ENCODE data around the gene DCUN1D3.

DCUN1D3 gene

DNA sequence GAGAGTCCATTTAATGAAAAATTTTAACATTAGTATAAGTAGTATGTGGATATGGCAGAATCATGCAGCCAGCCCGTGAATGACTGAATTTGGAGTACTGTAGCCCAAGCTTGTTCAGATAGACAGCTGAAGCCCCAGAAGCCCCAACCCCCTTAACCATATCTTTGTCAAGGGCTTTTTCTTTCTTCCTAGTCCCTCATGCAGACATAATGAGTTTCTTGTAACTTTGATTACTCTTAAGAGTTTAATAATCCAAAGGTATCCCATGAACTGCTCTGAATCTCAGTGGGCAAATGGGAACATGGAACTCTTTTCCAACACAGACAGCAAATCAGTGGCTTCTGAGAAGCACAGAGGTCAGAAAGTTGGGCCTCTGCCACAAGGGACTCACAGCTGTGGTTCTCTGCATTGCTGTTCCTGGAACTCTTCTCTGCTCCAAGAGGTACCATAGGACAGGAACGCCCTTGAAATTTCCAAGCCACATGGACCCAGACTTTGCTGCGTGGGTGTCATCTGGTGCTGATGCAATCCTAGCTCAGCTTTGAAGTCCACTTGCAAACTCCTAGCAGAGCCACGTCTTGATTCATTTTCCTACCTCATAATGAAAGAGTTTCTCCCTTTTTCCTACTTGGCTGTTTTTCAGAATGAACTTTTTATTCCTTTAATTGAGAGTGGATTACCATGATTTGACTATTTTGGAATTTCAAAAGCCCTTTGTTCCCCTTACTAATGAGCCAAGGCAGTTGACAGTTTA lies 18.5 kb upstream of the DCUN1D3 start:
- DNase-seq (ENCODE audit: low spot score) = peak; percentile 65

DNA sequence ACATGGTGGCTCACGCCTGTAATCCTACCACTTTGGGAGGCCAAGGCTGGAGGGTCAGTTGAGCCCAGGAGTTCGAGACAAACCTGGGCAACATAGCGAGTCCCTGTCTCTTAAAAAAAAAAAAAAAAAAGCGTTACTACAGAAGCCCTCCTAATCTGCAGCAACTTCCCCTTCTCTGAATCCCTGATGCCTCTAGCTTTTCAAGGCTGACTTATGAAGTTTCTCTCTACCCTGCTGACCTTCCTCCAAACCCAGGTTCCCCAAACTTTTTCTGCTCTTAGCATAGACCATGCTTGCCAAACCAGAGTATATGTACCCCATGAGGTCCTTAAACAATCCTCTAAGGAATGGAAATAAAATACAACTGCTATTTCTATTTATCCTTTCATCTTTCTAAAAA lies 16.8 kb upstream of the DCUN1D3 start:
- DNase-seq (ENCODE audit: low spot score) = no peak

DNA sequence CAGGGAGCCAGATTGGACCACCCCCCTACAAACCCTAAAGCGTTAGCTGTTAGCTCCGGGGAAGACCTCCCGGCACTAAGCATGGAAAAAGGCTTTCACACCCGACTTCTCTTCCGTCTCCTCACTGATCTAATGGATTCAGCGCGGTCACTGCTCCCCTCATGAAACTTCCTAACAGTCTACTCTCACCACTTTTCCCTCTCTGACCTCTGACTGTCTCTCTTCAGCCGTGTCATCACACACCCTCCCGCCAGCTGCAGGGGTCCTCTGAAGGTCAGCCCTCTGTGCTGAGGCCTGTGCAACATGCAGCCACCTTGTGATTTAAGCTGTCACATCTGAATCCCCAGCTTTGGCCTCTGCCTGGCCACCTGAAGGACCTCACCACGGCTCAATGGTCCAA lies 16.1 kb upstream of the DCUN1D3 start:
- no peak for DNase-seq (ENCODE audit: low spot score)

DNA sequence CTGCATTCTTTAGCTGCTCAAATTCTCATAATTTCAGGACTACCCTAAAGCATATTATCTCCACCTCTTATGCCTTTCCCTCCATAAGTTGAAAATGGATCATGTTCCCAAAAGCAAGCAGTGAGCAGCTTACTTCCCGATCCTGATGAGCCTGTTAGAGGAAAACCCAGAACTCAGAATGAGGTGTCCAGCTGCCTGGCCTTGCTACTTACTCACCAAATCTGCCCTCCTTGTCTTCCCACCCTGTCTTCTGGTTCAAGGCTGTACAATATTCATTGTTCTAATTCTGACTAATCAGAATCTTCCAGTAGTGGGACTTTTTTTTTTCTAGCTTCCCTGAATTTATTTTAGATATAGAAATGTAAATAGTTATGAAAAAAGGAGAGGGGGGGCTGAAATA lies 11.2 kb upstream of the DCUN1D3 start:
- no peak for DNase-seq (ENCODE audit: low spot score)

DNA sequence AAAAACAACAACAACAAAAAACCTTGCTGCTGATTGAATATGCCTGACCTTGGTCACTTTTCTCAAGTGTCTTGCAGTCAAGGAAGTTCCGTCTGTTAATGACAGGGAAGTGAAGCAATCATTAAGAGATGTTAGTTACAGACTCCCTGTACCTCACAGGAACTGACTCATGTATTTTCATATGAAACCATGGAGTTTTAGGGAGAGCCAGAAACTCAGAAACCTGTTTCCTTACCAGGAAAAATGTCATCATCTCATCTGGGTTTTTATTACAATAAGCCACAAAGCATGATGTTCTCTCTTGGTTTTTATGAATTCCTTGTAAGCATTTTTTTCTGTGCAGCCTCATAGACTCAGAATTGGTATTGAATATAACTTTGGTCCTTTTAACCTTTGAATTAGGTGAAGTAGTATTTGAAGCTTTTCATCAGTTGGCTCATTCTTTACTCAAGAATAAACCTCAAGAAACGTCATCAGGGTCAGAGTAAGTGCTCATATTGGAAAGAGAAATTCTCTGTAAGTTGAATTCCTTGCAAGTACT lies 10.7 kb upstream of the DCUN1D3 start:
- DNase-seq (ENCODE audit: low spot score) = peak; percentile 68

DNA sequence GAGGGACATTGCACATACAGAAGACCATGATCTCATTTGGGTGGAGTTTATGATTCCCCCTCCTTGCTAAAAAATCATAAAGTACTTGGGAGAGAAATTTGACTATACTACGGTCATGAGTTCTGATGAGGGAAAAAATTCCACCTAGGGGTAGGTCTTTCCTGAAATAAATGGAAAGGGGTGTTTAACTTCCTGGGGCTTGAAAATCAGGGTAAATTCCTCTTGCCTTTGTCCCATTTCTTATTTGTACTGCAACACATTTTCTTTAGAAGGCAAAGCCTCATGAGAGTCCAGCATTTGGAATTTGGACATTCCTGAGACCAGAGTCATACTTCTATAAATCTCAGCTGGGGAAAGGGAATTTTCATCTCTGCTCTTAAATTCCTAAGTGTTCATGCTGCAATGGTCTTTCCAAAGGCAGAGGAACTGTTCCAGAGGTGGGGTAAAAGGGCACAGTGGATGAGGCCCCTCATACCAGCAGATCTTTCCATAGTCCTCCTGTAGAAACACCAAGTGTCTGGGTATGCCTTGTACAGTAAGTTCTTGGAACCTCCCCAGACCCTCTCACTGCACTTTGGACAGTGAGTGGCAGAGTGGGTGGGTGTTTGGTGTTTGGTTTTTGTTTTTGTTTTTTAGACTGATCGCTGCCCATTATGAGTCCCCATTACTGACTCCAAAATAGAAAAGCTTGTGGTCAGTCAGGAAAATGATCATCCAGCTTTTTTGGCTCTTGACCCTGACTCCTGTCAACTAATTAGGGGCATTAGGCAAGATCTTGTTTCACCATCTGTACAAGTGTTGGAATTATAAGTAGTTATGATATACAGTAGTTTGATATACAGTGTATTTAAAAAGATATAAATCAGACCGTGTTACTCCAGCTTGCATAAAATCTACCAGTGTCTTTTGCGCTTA lies 6.4 kb upstream of the DCUN1D3 start:
- peak; percentile 72 for DNase-seq (ENCODE audit: low spot score)

DNA sequence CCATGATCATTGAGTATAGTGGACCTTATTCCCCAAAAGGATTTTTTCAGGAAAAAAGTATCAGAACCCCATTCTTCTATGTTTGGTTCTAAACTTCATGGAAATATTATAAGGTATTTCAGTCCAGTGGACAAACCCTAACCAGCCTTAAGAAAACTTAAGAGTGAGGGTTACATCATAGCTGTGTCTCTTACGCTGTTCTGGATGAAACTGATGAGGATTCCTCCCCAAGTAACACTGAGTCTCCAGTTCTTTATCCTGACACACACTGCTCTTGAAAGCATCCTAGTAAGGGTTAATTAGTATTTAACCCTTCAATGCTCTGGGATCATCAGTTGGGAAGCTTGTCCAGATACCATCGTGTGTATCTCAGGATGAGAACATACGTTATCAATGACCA lies 5.4 kb upstream of the DCUN1D3 start:
- DNase-seq (ENCODE audit: low spot score) = no peak

DNA sequence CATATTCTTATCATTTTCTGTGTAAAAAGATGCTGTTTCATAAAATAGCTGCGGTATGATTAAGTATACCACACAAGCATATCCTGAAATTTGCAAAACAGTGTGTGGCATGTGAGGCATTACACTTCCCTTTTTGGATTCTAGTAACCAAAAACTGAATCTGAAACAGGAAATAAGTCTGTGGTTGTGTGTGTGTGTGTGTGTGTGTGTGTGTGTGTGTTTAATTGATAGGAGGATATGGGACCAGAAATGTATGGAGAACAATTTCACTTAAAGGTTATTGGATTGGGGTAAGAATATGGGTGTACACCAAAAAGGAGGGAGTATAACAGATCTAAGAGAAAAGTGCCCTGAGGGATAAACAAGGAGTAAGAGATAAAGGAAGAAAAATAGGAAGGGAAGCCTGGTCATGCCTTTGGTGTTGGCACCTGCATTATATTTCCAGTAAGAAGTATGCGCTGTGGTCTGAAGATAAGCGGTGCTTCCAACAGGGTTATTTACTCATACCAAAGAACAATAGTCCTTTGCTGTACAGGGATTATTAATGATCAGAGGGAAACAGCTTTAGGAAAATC lies 4.4 kb upstream of the DCUN1D3 start:
- DNase-seq (ENCODE audit: low spot score) = peak; percentile 24

DNA sequence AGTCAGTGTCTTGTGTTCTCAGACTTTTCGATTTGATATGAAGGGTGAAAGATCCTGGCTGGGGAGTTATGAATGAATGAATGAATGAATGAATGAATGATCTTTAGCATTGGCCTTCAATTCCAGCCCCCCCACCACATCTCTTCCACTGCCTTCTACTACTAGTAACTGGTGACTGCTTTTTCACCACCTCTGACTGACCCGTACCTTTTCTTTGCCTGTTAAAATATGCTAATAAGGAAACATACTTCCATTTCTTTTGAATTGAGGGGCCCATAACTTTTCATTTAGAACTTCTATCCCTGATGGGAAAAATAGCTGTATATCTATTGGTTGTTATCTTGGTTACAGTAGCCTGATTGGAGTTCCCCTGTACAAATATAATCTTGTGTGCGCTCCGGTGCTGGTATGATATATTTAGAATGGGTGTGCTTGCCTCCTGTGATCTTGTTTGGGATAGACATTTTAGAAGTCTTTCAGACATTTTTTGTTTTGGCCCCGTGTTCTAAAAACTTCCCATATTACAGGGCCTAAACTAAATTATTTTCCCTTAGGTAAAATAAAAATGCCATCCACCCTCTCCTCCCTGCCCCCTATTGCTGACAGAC lies 3.8 kb upstream of the DCUN1D3 start:
- no peak for DNase-seq (ENCODE audit: low spot score)

DNA sequence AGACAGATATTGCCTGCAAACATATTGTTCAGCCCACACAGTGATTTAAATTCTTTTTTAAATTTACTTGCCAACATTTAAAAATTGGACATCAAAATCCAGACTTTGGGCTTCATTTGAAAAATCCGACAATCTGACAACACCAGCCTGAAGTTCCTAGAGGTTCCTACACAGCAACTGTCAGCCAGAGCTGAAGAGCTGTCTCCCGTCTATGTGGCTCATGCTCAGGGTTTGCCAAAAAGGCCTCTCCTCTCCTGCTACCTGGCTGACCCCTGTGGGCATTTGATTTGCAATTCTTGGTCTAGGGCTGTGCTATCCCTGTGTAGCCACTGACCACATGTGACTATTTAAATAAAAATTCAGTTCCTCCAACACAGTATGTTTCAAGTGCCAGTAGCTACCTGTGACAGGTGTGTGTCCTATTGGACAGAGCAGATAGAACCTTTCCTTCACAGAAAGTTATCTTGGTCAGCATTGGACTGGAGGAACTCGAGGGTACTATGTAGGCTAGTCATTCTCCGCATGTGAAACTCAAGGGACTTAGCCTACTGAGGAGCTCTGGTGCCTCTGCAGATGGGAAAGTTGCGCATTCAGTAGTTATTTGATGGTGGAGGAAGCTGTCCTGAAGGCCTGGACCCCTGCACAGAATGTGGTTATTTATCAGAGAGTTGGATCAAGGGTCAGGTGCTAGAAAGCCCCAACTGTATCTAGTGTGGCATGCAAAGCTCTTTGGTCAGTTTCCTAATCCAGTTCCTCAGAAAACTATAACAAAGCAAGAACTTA lies 3.1 kb upstream of the DCUN1D3 start:
- DNase-seq (ENCODE audit: low spot score) = no peak

DNA sequence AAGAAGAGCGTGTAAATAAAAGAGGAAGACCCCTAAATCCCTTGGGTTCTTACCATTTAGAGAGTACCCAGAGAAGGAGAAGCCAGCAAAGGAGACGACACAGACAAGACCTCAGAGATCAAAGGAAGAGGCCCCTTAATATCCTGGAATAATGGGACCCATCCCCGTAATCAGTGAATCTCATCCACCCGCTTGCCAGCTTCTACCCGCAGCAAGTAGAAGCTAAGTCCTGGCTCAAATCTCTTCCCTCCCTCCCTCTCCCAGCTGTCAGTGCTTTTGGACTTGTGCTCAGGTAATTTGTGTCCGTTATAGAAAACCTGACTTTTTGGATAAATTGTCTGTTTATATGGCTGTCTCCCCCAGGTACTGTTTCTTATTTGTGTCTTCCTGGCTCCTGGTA lies 2.3 kb upstream of the DCUN1D3 start:
- DNase-seq (ENCODE audit: low spot score) = no peak

DNA sequence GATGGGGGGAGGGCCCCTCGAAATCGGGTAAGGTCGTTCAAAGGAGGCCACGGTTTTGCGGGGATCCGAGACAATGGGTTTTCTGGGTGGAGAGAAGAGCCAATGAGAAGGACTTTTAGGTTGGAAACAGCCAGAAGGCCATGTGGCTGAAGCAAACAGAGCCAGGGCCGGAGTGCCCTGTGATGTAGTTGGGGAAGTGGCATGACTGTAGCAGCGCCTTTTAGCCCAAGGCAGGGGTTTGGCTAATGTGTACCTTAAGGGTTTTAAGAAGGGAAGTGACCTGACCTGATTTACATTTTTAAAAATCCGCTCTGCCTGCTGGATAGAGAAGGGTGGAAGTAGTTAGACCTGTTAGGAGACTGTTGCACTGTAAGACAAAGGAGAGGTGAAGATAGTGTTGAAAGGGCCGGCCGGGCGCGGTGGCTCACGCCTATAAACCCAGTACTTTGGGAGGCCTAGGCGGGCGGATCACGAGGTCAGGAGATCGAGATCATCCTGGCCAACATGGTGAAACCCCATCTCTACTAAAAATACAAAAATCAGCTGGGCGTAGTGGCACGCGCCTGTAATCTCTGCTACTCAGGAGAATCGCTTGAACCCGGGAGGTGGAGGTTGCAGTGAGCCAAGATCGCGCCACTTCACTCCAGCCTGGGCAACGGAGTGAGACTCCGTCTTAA lies 1.4 kb upstream of the DCUN1D3 start:
- DNase-seq (ENCODE audit: low spot score) = peak; percentile 36

DNA sequence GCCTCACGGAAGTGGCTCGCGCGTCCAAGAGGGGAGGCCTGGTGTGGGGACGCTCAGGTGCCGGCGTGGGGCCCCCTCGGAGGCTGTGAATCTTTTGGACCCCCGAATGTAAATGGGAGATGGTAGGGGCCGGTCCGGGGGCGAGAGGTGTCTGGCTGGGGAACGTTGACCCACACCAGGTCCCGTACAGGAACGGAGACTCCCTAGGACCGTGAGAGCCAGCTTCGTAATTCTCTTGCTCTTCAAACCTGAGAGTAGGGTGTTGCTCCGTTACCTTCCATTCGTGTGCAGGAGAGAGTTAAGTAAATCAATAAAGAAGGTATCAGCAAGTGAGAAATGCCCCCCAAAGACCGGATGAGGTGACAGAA lies 894 bp upstream of the DCUN1D3 start:
- DNase-seq (ENCODE audit: low spot score) = no peak

DNA sequence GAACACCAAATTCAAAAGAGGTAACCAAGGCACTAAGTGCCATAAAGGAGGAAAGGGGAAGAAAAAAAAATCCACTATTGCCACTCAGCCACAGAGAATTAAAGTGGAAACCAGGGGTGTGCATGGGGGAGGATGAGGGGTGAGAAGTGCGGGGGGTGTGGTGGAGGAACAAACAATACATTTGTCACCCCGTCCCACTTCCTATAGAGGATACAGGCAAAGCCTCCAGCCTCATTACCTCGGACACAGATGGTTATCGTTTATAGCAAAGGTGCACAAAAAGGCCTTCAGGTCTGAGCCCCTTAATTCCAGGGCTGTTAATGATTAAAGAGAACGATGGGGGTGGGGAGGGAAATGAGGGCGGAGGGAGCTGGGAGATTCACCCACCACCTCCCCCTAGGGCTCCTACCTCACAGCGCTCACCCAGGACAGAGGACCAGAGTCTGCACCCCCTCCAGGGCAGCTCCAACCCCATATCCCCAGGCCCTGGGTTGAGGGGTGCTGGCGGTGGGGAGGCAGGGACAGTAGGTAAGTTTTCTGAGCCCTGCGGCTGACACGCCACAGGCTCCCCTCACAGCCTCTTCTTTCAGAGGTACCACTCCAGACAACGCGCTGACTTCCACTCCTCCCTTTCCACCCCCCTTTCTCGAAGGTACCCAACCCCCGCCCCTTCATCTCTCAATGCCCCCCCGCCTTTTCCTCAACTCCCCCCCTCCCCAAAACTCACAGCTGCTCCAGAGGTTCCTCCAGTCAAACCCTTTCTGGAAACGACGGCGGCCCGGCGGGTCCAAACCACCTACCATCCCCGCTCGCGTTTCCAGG lies 470 bp downstream of the DCUN1D3 start:
- DNase-seq (ENCODE audit: low spot score) = peak; percentile 14

DNA sequence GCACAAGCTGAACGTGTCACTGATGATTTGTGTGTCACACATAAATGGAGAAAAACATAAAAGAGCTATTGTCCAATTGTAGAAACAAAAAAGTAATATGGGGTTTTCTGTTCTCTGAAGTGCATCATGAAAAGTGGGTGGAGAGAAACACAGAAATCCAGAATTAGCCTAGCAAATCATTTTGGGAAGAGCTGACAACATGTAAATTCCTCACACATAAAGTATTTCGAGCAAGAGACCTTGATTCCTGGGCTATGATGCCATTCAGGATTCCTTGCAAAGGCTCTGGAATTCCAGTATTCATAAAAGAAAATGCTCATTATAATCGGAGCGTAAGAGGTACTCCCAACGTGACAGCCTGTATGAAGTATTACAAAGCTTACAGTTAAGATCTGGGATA lies 1.1 kb downstream of the DCUN1D3 start:
- peak; percentile 64 for DNase-seq (ENCODE audit: low spot score)

DNA sequence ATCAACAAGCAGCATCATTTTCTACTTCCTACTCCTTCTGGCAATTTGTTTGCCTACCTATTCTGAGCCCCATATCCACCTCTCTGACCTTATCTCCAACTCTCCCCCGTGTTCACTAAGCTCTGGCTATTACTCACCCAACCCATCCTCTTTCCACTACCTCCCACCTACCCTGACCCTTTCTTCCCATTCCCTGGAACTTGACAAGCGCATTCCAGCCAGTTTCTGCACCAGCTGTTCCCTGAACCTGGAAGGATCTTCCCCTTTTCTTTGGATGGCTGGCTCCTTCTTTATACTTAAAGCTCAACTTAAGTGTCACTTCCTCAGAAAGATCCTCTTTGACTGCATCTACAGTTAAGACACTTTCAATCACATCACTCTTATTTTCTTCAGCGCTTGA lies 2.2 kb downstream of the DCUN1D3 start:
- DNase-seq (ENCODE audit: low spot score) = no peak

DNA sequence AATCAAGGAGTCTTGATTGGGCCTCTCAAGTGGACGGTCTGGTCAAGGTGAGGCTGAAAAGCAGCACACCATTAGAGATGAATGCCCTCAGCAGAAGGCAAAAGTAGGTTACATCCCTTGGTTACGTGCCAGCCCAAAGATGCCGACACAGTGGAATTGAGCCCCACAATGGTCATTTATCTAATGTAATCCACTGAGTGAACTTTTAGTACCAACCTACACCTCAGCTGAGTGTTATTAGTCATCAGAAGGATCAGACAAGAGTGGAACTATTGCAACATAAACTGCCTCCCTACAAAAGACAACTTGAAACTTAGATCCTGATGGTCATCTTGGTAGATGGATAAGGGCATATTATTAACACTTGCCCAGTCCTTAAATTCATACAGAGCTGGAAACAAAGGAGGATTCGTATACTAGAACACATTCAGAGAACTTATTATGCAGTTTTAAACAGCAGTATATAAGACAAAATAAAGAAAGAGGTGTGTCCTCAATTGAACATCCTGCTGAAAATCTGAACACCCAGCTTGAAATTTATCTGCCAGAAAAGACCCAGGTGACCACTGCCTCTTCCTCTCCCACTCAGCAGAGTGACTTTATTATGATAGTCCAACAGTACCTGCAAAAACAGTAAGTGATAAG lies 2.8 kb downstream of the DCUN1D3 start:
- peak; percentile 29 for DNase-seq (ENCODE audit: low spot score)

DNA sequence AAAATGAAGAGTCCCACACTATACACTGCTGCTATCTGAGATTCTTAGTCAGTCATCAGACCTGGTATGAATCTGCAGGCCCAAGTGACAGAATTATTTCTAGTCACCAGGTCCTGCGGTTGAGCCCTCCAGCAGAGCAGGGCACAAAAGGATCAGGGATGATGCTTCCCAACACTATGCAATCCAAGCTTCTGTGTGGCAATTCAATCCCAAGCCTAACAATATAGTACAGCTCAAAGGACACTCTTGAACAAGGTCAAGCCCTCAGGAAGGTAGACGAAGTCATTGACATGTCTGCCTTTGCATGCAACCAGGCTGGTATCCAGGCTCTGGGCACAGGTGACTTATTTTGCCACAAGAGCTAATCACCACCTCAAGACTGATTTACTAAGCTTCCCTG lies 5.8 kb downstream of the DCUN1D3 start:
- DNase-seq (ENCODE audit: low spot score) = no peak

DNA sequence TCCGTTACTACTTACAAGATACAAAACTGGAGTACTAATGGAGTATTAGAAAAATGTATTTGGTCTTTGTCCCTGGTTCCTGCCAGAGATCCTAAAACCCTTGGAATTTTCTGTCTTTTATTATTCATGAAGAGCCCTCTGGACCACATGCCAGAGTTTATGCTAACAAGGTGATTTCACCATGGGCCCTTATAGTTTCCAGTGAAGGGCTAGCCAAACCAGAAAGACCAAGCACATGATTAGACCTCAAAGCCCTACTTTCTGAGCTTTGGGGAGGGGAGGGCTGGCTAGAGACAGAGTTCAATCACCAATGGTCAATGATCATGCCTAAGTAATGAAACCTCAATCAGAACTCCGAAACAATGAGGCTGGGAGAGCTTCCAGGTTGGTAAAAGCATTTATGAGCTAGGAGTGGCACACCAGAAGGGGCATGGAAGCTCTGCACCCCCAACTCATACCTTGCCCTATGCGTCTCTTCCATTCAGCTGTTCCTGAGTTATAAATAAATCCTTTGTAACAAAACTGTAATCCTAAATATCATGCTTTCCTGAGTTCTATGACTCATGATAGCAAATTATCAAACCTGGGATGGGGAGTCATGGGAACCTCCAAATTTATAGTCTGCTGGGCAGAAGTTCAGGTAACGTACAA lies 10.4 kb downstream of the DCUN1D3 start:
- no peak for DNase-seq (ENCODE audit: low spot score)

Data from AG08395 (cell line).